OCI-LY7 (cell line): ENCODE measurements around the gene SRRM4. TPM values are rescaled to one million over a fixed set of nuclear protein-coding genes. Genes with fewer than 3 reads are reported as not detected.

Experiments
- BruUV-seq: library from RNA; stranded (reverse); fragments of 400-500 nt; replicated peaks from 2 replicates; lab custom pipeline; 2021; lab: Mats Ljungman, UMichigan
- CTCF ChIA-PET: fragments of 300-600 bp; sonication (Branson Sonifier 250); formaldehyde crosslinking; loops from one replicate; lab custom pipeline; 2022; ENCODE audit warnings: antibody characterized with exemption; ENCODE audit not compliant: unreplicated experiment; lab: Charles Lee
- POLR2A ChIA-PET: fragments of 300-600 bp; sonication (Branson Sonifier 250); formaldehyde crosslinking; loops from one replicate; lab custom pipeline; 2022; ENCODE audit warnings: antibody characterized with exemption; lab: Charles Lee
- DNase-seq: peaks from one replicate; pipeline ENCODE4 v3.0.0-alpha.2; 2015; ENCODE audit warnings: low spot score
- H2AFZ ChIP-seq: fragments of 200-600 bp; sonication (generic), shearing (Covaris generic); 2 replicates; pipeline ENCODE4 v1.6.1; 2014; ENCODE audit warnings: mild to moderate bottlenecking, antibody characterized with exemption, low read length, moderate library complexity
- H3K27ac ChIP-seq: fragments of 200-600 bp; sonication (generic); 2 replicates; pipeline ENCODE4 v1.5.1; 2014; ENCODE audit warnings: mixed run types, low read depth, mild to moderate bottlenecking, moderate library complexity, low read length, inconsistent platforms; ENCODE audit not compliant: poor library complexity, severe bottlenecking
- H3K36me3 ChIP-seq: fragments of 200-600 bp; sonication (generic); 2 replicates; pipeline ENCODE4 v1.6.1; 2014; ENCODE audit warnings: mild to moderate bottlenecking, antibody characterized with exemption, low read length, moderate library complexity, mixed read lengths; ENCODE audit not compliant: insufficient read depth
- H3K4me1 ChIP-seq: fragments of 200-600 bp; sonication (generic); 2 replicates; pipeline ENCODE4 v1.5.1; 2014; ENCODE audit warnings: mild to moderate bottlenecking, low read length; ENCODE audit not compliant: insufficient read depth, poor library complexity, severe bottlenecking
- H3K4me2 ChIP-seq: fragments of 200-600 bp; sonication (generic); 2 replicates; pipeline ENCODE4 v1.6.1; 2014; ENCODE audit warnings: mild to moderate bottlenecking, low read length
- H3K4me3 ChIP-seq: fragments of 200-600 bp; sonication (generic); 2 replicates; pipeline ENCODE4 v1.5.1; 2014; ENCODE audit warnings: mild to moderate bottlenecking, low read depth, low read length; ENCODE audit not compliant: poor library complexity, severe bottlenecking
- H3K79me2 ChIP-seq: fragments of 200-600 bp; sonication (generic); 2 replicates; pipeline ENCODE4 v1.6.1; 2016; ENCODE audit warnings: low read depth, mild to moderate bottlenecking, low read length, moderate library complexity, mixed read lengths; ENCODE audit not compliant: insufficient read depth
- H3K9me2 ChIP-seq: fragments of 200-600 bp; sonication (generic); 2 replicates; pipeline ENCODE4 v1.6.1; 2016; ENCODE audit warnings: mild to moderate bottlenecking, low read length, mixed read lengths; ENCODE audit not compliant: insufficient read depth
- H3K9me3 ChIP-seq: fragments of 200-600 bp; sonication (generic); 2 replicates; pipeline ENCODE4 v1.6.1; 2014; ENCODE audit warnings: mild to moderate bottlenecking, mixed run types, low read length, mixed read lengths
- H4K20me1 ChIP-seq: fragments of 200-600 bp; sonication (generic); 2 replicates; pipeline ENCODE4 v1.6.1; 2014; ENCODE audit warnings: mild to moderate bottlenecking, antibody characterized with exemption, low read length, moderate library complexity, mixed read lengths; ENCODE audit not compliant: insufficient read depth
- EZH2phosphoT487 ChIP-seq: fragments of 200-600 bp; sonication (generic); IDR thresholded peaks from 2 replicates; pipeline ENCODE4 v1.6.1; 2018; ENCODE audit warnings: low read depth, borderline replicate concordance, mild to moderate bottlenecking, mixed run types, antibody characterized with exemption, low read length, moderate library complexity, mixed read lengths
- intact Hi-C: fragments of 100-400 bp; cut with micrococcal nuclease; formaldehyde crosslinking; loops from one replicate; pipeline ENCODE4 v1.10.0; 2022; ENCODE audit not compliant: unreplicated experiment
- total RNA-seq, 2 experiments: library from RNA; depleted of rRNA in 1 of 2; stranded (reverse); fragments of >200 nt in 1 of 2; shearing (Covaris generic) in 1 of 2; gene quantifications; 2 replicates each; pipeline ENCODE4 v1.2.3, GENCODE V29; 2014 to 2022
- TF ChIP-seq, protein P1 (sequence below): fragments of 200-600 bp; sonication (generic); conservative IDR thresholded peaks from 2 replicates; pipeline ENCODE4 v1.5.1; 2014; ENCODE audit warnings: mild to moderate bottlenecking, antibody characterized with exemption, low read length, moderate library complexity, mixed read lengths

Gene SRRM4
- total RNA-seq, 2 experiments from 2014 or later, result not detected

DNA sequence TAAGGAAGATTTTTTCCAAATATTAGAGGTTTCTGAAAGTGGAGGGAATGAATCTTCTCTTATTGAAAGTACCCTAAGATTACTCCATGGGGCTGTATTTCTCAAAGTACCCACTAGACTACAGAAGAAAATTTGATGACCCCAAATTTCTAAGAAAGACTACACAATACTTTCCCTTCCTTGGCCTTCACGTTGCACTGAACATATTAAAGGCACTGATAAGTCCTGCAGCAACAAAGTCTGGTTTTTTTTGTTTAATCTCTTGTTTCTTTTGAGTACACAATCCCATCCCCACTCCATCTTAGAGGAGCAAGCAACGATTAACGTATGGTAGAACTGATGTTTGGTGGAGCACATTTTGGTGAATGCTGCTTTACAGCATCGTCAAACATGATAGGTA, 70.1 kb downstream of the SRRM4 start:
- Histone ChIP-seq H2AFZ (no peak overlapping the region), H3K36me3 (no peaks in the 10 kb centered on the region), H3K4me1 (no peaks in the 10 kb centered on the region), H3K79me2 (no peaks in the 10 kb centered on the region), H3K27ac (no peak overlapping the region), H3K9me2 (no peaks in the 10 kb centered on the region), H3K4me2 (no peak overlapping the region), H3K9me3 (no peaks in the 10 kb centered on the region), H3K4me3 (no peak overlapping the region), H4K20me1 (no peaks in the 10 kb centered on the region)
- intact Hi-C loops, result no loop called here
- ChIA-PET POLR2A (no interaction called here), CTCF (no interaction called here)
- no peak for DNase-seq
- no peak for TF ChIP-seq EZH2phosphoT487
- TF ChIP-seq, protein P1, sequence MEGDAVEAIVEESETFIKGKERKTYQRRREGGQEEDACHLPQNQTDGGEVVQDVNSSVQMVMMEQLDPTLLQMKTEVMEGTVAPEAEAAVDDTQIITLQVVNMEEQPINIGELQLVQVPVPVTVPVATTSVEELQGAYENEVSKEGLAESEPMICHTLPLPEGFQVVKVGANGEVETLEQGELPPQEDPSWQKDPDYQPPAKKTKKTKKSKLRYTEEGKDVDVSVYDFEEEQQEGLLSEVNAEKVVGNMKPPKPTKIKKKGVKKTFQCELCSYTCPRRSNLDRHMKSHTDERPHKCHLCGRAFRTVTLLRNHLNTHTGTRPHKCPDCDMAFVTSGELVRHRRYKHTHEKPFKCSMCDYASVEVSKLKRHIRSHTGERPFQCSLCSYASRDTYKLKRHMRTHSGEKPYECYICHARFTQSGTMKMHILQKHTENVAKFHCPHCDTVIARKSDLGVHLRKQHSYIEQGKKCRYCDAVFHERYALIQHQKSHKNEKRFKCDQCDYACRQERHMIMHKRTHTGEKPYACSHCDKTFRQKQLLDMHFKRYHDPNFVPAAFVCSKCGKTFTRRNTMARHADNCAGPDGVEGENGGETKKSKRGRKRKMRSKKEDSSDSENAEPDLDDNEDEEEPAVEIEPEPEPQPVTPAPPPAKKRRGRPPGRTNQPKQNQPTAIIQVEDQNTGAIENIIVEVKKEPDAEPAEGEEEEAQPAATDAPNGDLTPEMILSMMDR, result no peak
- BruUV-seq, result no TSS peak

DNA sequence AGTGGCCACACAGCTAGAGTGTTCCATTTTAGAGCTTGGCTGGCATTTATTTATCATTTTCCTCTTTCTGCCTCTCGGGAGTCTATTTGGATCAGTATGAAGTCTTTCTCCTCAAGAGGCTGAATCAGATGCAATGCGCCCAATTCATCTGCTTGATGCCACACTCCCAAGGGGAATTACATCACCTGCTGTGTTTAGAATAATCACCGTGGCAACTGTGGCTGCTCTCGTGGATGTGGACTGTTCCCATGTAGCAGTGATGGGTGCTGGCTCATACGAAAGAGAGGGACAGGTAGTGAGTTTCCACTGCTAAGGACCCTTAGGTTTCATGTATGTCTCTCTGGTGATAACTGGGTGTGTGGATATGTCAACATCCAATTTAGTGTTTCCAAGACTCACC, 70.7 kb downstream of the SRRM4 start:
- no TSS peak for BruUV-seq
- Histone ChIP-seq H3K4me1 (no peaks in the 10 kb centered on the region), H3K4me3 (no peak overlapping the region), H3K9me3 (no peaks in the 10 kb centered on the region), H3K9me2 (no peaks in the 10 kb centered on the region), H2AFZ (no peak overlapping the region), H3K79me2 (no peaks in the 10 kb centered on the region), H3K27ac (no peak overlapping the region), H3K36me3 (no peaks in the 10 kb centered on the region), H4K20me1 (no peaks in the 10 kb centered on the region), H3K4me2 (no peak overlapping the region)
- POLR2A ChIA-PET, result no interaction called here
- DNase-seq, result no peak
- CTCF ChIA-PET, result no interaction called here
- intact Hi-C loops, result no loop called here
- no peak for TF ChIP-seq EZH2phosphoT487
- TF ChIP-seq, protein P1, result no peak

DNA sequence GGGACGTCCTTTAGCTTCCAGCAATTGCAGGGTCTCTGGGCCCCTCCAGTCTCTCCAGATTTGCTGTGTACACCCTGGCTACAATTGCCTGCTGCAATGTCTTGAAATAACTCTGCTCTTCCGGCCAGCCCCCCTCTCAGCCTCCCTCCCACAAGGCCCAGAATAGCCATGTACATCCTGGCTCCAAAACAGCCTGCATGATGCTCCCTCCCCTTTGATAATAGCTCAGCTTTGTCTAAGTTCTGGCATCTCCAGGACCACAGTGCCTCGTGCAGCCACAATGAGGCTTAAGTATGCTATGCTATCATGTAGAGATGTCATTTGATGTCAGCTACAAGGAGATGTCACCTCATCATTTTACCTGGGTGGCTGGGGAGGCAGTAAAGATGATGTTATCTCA, 74.6 kb downstream of the SRRM4 start:
- no peak for DNase-seq
- Histone ChIP-seq H3K4me1 (no peaks in the 10 kb centered on the region), H3K27ac (no peak overlapping the region), H3K9me2 (no peaks in the 10 kb centered on the region), H3K4me2 (no peak overlapping the region), H3K36me3 (no peaks in the 10 kb centered on the region), H2AFZ (no peak overlapping the region), H4K20me1 (no peaks in the 10 kb centered on the region), H3K4me3 (no peak overlapping the region), H3K79me2 (no peaks in the 10 kb centered on the region), H3K9me3 (no peaks in the 10 kb centered on the region)
- intact Hi-C loops, result no loop called here
- BruUV-seq, result no TSS peak
- TF ChIP-seq, protein P1, result no peak
- TF ChIP-seq EZH2phosphoT487, result no peak
- POLR2A ChIA-PET, result no interaction called here
- CTCF ChIA-PET, result no interaction called here
